Chondrocyte (in vitro differentiated cells): ENCODE data around the gene PITPNM3. TPM values are rescaled to one million over a fixed set of nuclear protein-coding genes. Genes with fewer than 3 reads are reported as not detected.

Experiments used
- DNase-seq: peaks from one replicate; pipeline ENCODE4 v3.0.0; 2021; ENCODE audit warnings: mixed read lengths, low spot score
- H3K27ac Mint-ChIP-seq: one replicate; pipeline ENCODE4 v1.8.0; 2021; ENCODE audit warnings: mild to moderate bottlenecking, moderate library complexity, mixed read lengths; ENCODE audit not compliant: unreplicated experiment
- H3K27me3 Mint-ChIP-seq: 2 replicates; pipeline ENCODE4 v1.8.0; 2021; ENCODE audit warnings: low read depth, mixed read lengths
- H3K36me3 Mint-ChIP-seq: 2 replicates; pipeline ENCODE4 v1.8.0; 2021; ENCODE audit warnings: low read depth, mixed read lengths
- H3K4me1 Mint-ChIP-seq: 2 replicates; pipeline ENCODE4 v1.8.0; 2021; ENCODE audit warnings: low read depth, mild to moderate bottlenecking, mixed read lengths
- H3K4me3 Mint-ChIP-seq: one replicate; pipeline ENCODE4 v1.8.0; 2021; ENCODE audit warnings: mild to moderate bottlenecking, moderate library complexity, mixed read lengths; ENCODE audit not compliant: unreplicated experiment
- H3K9me3 Mint-ChIP-seq: 2 replicates; pipeline ENCODE4 v1.8.0; 2021; ENCODE audit warnings: low read depth, mixed read lengths
- CTCF ChIP-seq: fragments of 200-600 bp; sonication (generic); IDR thresholded peaks from 2 replicates; pipeline ENCODE4 v1.5.0; 2021; ENCODE audit warnings: antibody characterized with exemption, mild to moderate bottlenecking, moderate library complexity
- total RNA-seq: library from RNA; stranded (reverse); gene quantifications from 3 replicates; pipeline ENCODE4 v1.2.1, GENCODE V29; 2021

PITPNM3 gene
- total RNA-seq, 1 donor from 2014 or later = 5.7 TPM

- H3K4me1 Mint-ChIP-seq = peaks cover 5% of the 10 kb centered on the region
- H3K4me3 Mint-ChIP-seq = no peak overlapping the region
- peaks cover 1% of the 10 kb centered on the region for H3K36me3 Mint-ChIP-seq
- TF ChIP-seq CTCF = no peak
- no peaks in the 10 kb centered on the region for H3K9me3 Mint-ChIP-seq
- no peak overlapping the region for H3K27ac Mint-ChIP-seq
- H3K27me3 Mint-ChIP-seq = no peaks in the 10 kb centered on the region
- no peak for DNase-seq
These were observed 39.3 kb downstream of the PITPNM3 start for GRCh38 chr17:6517062-6517461.

DNA sequence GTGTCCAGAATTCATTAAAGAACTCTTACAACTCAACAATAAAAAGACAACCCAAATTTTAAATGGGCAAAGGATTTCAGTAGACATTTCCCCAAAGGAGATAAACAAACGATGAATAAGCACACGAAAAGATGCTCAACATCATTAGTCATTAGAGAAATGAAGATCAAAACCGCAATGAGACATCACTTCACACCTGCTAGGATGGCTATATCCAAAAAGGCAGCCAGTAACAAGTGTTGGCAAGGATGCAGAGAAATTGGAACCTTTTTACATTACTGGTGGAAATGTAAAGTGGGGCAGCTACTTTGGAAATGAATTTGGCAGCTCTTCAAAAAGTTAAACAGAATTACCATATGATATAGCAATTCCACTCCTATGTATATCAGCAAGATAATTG lies 42.0 kb downstream of the PITPNM3 start:
- H3K4me1 Mint-ChIP-seq = peaks cover 5% of the 10 kb centered on the region
- H3K27me3 Mint-ChIP-seq = no peaks in the 10 kb centered on the region
- no peak for TF ChIP-seq CTCF
- DNase-seq = no peak
- H3K9me3 Mint-ChIP-seq = no peaks in the 10 kb centered on the region
- no peaks in the 10 kb centered on the region for H3K36me3 Mint-ChIP-seq
- H3K4me3 Mint-ChIP-seq = no peak overlapping the region
- H3K27ac Mint-ChIP-seq = no peak overlapping the region

GRCh38 chr17:6512552-6512951 lies 43.8 kb downstream of the PITPNM3 start:
- Mint-ChIP-seq H3K4me3 (no peak overlapping the region), H3K4me1 (peaks cover 10% of the 10 kb centered on the region), H3K27ac (no peak overlapping the region), H3K9me3 (no peaks in the 10 kb centered on the region), H3K36me3 (no peaks in the 10 kb centered on the region), H3K27me3 (no peaks in the 10 kb centered on the region)
- DNase-seq = no peak
- TF ChIP-seq CTCF = no peak

- H3K4me3 Mint-ChIP-seq = no peak overlapping the region
- H3K36me3 Mint-ChIP-seq = no peaks in the 10 kb centered on the region
- H3K27ac Mint-ChIP-seq = no peak overlapping the region
- H3K27me3 Mint-ChIP-seq = no peaks in the 10 kb centered on the region
- H3K9me3 Mint-ChIP-seq = no peaks in the 10 kb centered on the region
- peaks cover 25% of the 10 kb centered on the region for H3K4me1 Mint-ChIP-seq
- no peak for TF ChIP-seq CTCF
- no peak for DNase-seq
These were observed 45.9 kb downstream of the PITPNM3 start for GRCh38 chr17:6510321-6510977.

DNA sequence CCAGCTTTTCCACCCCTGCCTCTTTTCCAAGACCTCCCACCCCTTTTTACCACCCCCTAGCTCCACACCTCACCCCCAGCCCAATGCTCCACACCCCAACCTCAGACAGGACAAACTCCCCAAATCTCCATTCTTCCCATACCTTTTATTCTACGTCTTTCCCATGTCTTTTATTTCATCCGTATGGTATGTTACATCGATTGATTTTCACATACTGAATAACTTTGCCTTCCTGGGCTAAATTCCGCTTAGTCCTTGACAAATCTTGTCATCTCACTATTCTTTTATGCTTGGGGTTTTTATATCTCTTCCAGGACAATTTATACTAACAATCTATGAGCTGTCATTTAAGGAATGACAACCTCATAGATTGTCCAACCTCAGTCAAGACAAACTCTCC lies 46.4 kb downstream of the PITPNM3 start:
- Mint-ChIP-seq H3K27me3 (no peaks in the 10 kb centered on the region), H3K36me3 (no peaks in the 10 kb centered on the region), H3K4me1 (peaks cover 28% of the 10 kb centered on the region), H3K4me3 (no peak overlapping the region), H3K9me3 (no peaks in the 10 kb centered on the region), H3K27ac (no peak overlapping the region)
- DNase-seq = no peak
- TF ChIP-seq CTCF = no peak
